Central memory CD8-positive, alpha-beta T cell (primary cell): ENCODE measurements around the gene SUMO3.
A peak's percentile ranks its signal among the peaks of the same experiment; 100 is the strongest.

Experiments used
- ATAC-seq: fragments of 150-1000 bp; cut with Tn5 transposase; replicated peaks from 2 replicates; pipeline ENCODE4 v1.10.0; 2022; ENCODE audit warnings: mild to moderate bottlenecking, moderate FRiP score, moderate number of reproducible peaks; ENCODE audit not compliant: poor library complexity, severe bottlenecking; ENCODE audit errors: extremely low read depth
- DNase-seq, 2 donors: peaks; one replicate each; pipeline ENCODE4 v3.0.0; 2021; ENCODE audit warnings: low spot score in 2 of 2
- H3K27ac Mint-ChIP-seq: one replicate; pipeline ENCODE4 v1.8.0; 2022; ENCODE audit warnings: low read depth, mild to moderate bottlenecking, moderate library complexity, mixed read lengths
- H3K27me3 Mint-ChIP-seq: one replicate; pipeline ENCODE4 v1.8.0; 2022; ENCODE audit warnings: mixed read lengths
- H3K36me3 Mint-ChIP-seq: one replicate; pipeline ENCODE4 v1.8.0; 2022; ENCODE audit warnings: mild to moderate bottlenecking, moderate library complexity, mixed read lengths; ENCODE audit not compliant: insufficient read depth
- H3K4me1 Mint-ChIP-seq: one replicate; pipeline ENCODE4 v1.8.0; 2022; ENCODE audit warnings: mixed read lengths
- H3K4me3 Mint-ChIP-seq: one replicate; pipeline ENCODE4 v1.8.0; 2022; ENCODE audit warnings: mild to moderate bottlenecking, moderate library complexity, mixed read lengths
- H3K9me3 Mint-ChIP-seq: one replicate; pipeline ENCODE4 v1.8.0; 2022; ENCODE audit warnings: mixed read lengths

Gene SUMO3

GRCh38 chr21:44853601-44854390, 35.9 kb upstream of the SUMO3 start:
- H3K4me1 Mint-ChIP-seq: peaks cover 26% of the 10 kb centered on the region
- no peaks in the 10 kb centered on the region for H3K27me3 Mint-ChIP-seq
- no peak for DNase-seq
- peaks cover 43% of the 10 kb centered on the region for H3K36me3 Mint-ChIP-seq
- peak overlapping the region; percentile 13 for H3K27ac Mint-ChIP-seq
- ATAC-seq: no peak
- no peaks in the 10 kb centered on the region for H3K9me3 Mint-ChIP-seq
- no peak overlapping the region for H3K4me3 Mint-ChIP-seq

- H3K4me3 Mint-ChIP-seq: no peak overlapping the region
- peaks cover 45% of the 10 kb centered on the region for H3K36me3 Mint-ChIP-seq
- H3K4me1 Mint-ChIP-seq: peaks cover 26% of the 10 kb centered on the region
- H3K27ac Mint-ChIP-seq: no peak overlapping the region
- no peaks in the 10 kb centered on the region for H3K9me3 Mint-ChIP-seq
- ATAC-seq (no peak), DNase-seq (no peak)
- no peaks in the 10 kb centered on the region for H3K27me3 Mint-ChIP-seq
Observed at GRCh38 chr21:44850905-44851657, 33.2 kb upstream of the SUMO3 start.

DNA sequence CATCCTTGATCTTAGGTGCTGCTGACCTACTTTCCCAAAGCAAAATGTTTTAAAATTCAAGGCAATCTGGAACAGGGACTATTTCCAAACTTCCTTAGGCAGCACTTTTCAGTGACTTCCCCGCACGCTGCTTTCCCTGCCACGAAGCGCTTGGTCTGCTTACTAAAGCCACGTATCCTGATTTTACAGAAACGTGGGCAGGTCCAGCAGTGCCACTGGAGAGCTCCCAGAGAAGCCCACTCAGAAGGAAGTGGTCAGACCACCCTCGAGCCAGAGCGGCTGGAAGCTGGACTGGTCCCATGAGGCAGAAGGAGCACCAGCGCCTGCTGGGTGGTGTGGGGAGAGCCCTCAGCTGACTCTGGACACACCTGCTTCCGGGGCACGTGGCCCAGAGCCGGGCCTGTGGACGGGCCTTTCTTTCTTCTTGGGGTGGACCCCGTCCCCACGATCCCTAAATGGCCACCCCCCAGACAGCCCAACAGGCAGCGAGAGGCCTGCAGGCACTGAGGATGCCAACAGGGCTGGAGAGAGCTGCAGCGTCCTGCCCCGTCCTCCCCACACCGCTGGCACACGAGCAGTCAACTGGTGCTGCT, 32.4 kb upstream of the SUMO3 start:
- no peaks in the 10 kb centered on the region for H3K9me3 Mint-ChIP-seq
- H3K4me3 Mint-ChIP-seq: no peak overlapping the region
- no peak overlapping the region for H3K27ac Mint-ChIP-seq
- peaks cover 44% of the 10 kb centered on the region for H3K36me3 Mint-ChIP-seq
- H3K4me1 Mint-ChIP-seq: peaks cover 26% of the 10 kb centered on the region
- H3K27me3 Mint-ChIP-seq: no peaks in the 10 kb centered on the region
- ATAC-seq (no peak), DNase-seq (no peak)

- Mint-ChIP-seq H3K27me3 (no peaks in the 10 kb centered on the region), H3K27ac (no peak overlapping the region), H3K36me3 (peaks cover 39% of the 10 kb centered on the region), H3K9me3 (no peaks in the 10 kb centered on the region), H3K4me1 (peaks cover 20% of the 10 kb centered on the region), H3K4me3 (no peak overlapping the region)
- DNase-seq (no peak), ATAC-seq (no peak)
Observed at GRCh38 chr21:44849616-44850130, 31.8 kb upstream of the SUMO3 start.

GRCh38 chr21:44848821-44849521, 31.1 kb upstream of the SUMO3 start:
- peaks cover 32% of the 10 kb centered on the region for H3K36me3 Mint-ChIP-seq
- peaks cover 13% of the 10 kb centered on the region for H3K4me1 Mint-ChIP-seq
- no peak overlapping the region for H3K4me3 Mint-ChIP-seq
- no peaks in the 10 kb centered on the region for H3K27me3 Mint-ChIP-seq
- H3K27ac Mint-ChIP-seq: no peak overlapping the region
- no peaks in the 10 kb centered on the region for H3K9me3 Mint-ChIP-seq
- ATAC-seq: no peak
- DNase-seq: no peak

- peak overlapping the region; percentile 25 for H3K4me3 Mint-ChIP-seq
- H3K36me3 Mint-ChIP-seq: peaks cover 21% of the 10 kb centered on the region
- no peaks in the 10 kb centered on the region for H3K9me3 Mint-ChIP-seq
- H3K27me3 Mint-ChIP-seq: peaks cover 4% of the 10 kb centered on the region
- peaks cover 7% of the 10 kb centered on the region for H3K4me1 Mint-ChIP-seq
- DNase-seq (no peak), ATAC-seq (no peak)
- no peak overlapping the region for H3K27ac Mint-ChIP-seq
Observed at GRCh38 chr21:44847261-44848056, 29.6 kb upstream of the SUMO3 start.

DNA sequence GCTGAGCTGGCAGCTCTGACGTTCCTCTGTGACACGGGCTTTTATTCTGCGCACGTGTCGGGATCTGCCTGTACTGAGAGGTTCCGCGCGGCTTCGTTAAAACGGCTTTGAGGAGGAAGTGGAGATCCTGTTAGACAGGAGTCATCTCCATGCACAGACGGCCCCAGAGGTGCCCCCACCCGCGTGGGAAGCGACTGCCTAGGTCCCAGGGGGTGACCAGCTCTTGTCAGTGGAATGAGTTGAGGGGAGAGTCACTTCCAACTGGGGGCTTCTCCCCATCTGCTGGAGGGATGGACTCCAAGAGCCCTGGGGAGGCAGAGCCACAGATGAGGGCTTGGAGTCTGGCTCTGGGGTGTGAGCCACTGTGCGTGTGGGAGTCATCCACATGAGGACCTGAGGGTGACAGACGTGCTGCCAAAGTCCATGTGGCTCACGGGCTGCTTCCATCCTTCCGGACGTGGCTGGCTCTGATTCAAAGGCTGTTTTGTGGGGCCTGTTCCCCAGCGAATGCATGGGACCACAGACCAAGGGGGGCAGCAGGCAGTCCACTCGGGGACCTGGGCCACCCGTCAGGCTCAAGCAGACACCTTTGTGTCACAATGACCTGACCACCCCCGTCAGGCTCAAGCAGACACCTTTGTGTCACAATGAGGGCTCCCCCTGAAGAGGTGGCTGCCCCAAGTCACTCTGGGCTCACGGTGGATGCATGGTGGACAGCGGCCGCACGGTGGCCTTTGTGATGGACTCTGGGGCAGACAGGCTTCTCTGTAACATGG, 28.8 kb upstream of the SUMO3 start:
- ATAC-seq: peak; percentile 61
- H3K27me3 Mint-ChIP-seq: peaks cover 12% of the 10 kb centered on the region
- no peaks in the 10 kb centered on the region for H3K4me1 Mint-ChIP-seq
- no peaks in the 10 kb centered on the region for H3K9me3 Mint-ChIP-seq
- H3K36me3 Mint-ChIP-seq: peaks cover 17% of the 10 kb centered on the region
- H3K27ac Mint-ChIP-seq: no peak overlapping the region
- no peak for DNase-seq
- peak overlapping the region; percentile 44 for H3K4me3 Mint-ChIP-seq

- DNase-seq (no peak), ATAC-seq (no peak)
- Mint-ChIP-seq H3K4me3 (peak overlapping the region; percentile 44), H3K4me1 (no peaks in the 10 kb centered on the region), H3K27ac (no peak overlapping the region), H3K9me3 (no peaks in the 10 kb centered on the region), H3K36me3 (peaks cover 17% of the 10 kb centered on the region), H3K27me3 (peaks cover 17% of the 10 kb centered on the region)
Observed at GRCh38 chr21:44846224-44846484, 28.3 kb upstream of the SUMO3 start.

- ATAC-seq (peak; percentile 75), DNase-seq (no peak)
- no peaks in the 10 kb centered on the region for H3K9me3 Mint-ChIP-seq
- no peaks in the 10 kb centered on the region for H3K4me1 Mint-ChIP-seq
- peaks cover 12% of the 10 kb centered on the region for H3K36me3 Mint-ChIP-seq
- peak overlapping the region; percentile 44 for H3K4me3 Mint-ChIP-seq
- H3K27ac Mint-ChIP-seq: no peak overlapping the region
- peaks cover 23% of the 10 kb centered on the region for H3K27me3 Mint-ChIP-seq
Observed at GRCh38 chr21:44845418-44846223, 27.8 kb upstream of the SUMO3 start.

GRCh38 chr21:44844256-44844655, 26.4 kb upstream of the SUMO3 start:
- Mint-ChIP-seq H3K27me3 (peaks cover 28% of the 10 kb centered on the region), H3K4me3 (peak overlapping the region; percentile 21), H3K4me1 (no peaks in the 10 kb centered on the region), H3K9me3 (no peaks in the 10 kb centered on the region), H3K27ac (peak overlapping the region; percentile 55), H3K36me3 (peaks cover 10% of the 10 kb centered on the region)
- no peak for DNase-seq
- ATAC-seq: no peak
